OCI-LY1 (cell line): Measurements from ENCODE around the gene GNG12.

ENCODE experiments used
- H2AFZ ChIP-seq: fragments of 200-600 bp; sonication (generic), shearing (Covaris generic); 2 replicates; pipeline ENCODE4 v1.6.0; 2014; ENCODE audit warnings: antibody characterized with exemption, mild to moderate bottlenecking, low read length
- H3F3A ChIP-seq: fragments of 200-600 bp; sonication (generic), shearing (Covaris generic); 2 replicates; pipeline ENCODE4 v1.6.0; 2014; ENCODE audit warnings: mild to moderate bottlenecking, antibody characterized with exemption, low read length, moderate library complexity; ENCODE audit not compliant: insufficient read depth
- H3K27ac ChIP-seq: fragments of 200-600 bp; sonication (generic); 2 replicates; pipeline ENCODE4 v1.5.1; 2014; ENCODE audit warnings: low read length, mixed run types, mild to moderate bottlenecking, low read depth; ENCODE audit not compliant: poor library complexity, severe bottlenecking
- H3K27me3 ChIP-seq: fragments of 200-600 bp; sonication (generic); 2 replicates; pipeline ENCODE4 v1.6.0; 2014; ENCODE audit warnings: antibody characterized with exemption, mild to moderate bottlenecking, low read length, moderate library complexity; ENCODE audit not compliant: insufficient read depth
- H3K36me3 ChIP-seq: fragments of 200-600 bp; sonication (generic); 2 replicates; pipeline ENCODE4 v1.6.1; 2014; ENCODE audit warnings: mild to moderate bottlenecking, antibody characterized with exemption, low read length, moderate library complexity, mixed read lengths; ENCODE audit not compliant: insufficient read depth
- H3K4me1 ChIP-seq: fragments of 200-600 bp; sonication (generic); 2 replicates; pipeline ENCODE4 v1.5.1; 2014; ENCODE audit warnings: mild to moderate bottlenecking, low read length, moderate library complexity; ENCODE audit not compliant: insufficient read depth, severe bottlenecking
- H3K4me2 ChIP-seq: fragments of 200-600 bp; sonication (generic), shearing (Covaris generic); 2 replicates; pipeline ENCODE4 v1.6.1; 2014; ENCODE audit warnings: low read length
- H3K4me3 ChIP-seq: fragments of 200-600 bp; sonication (generic); 2 replicates; pipeline ENCODE4 v1.5.1; 2014; ENCODE audit warnings: low read length, low read depth, mild to moderate bottlenecking, mixed read lengths; ENCODE audit not compliant: poor library complexity, severe bottlenecking
- H3K79me2 ChIP-seq: fragments of 200-600 bp; shearing (Covaris generic); 2 replicates; pipeline ENCODE4 v1.6.1; 2016; ENCODE audit warnings: mixed run types, low read length, mixed read lengths; ENCODE audit not compliant: insufficient read depth
- H3K9ac ChIP-seq: fragments of 200-600 bp; sonication (generic), shearing (Covaris generic); 2 replicates; pipeline ENCODE4 v1.6.1; 2014; ENCODE audit warnings: mild to moderate bottlenecking, low read length, mixed read lengths
- H3K9me2 ChIP-seq: fragments of 200-600 bp; sonication (generic), shearing (Covaris generic); 2 replicates; pipeline ENCODE4 v1.6.1; 2014; ENCODE audit warnings: low read depth, mild to moderate bottlenecking, low read length, mixed read lengths
- H3K9me3 ChIP-seq: fragments of 200-600 bp; shearing (Covaris generic); 2 replicates; pipeline ENCODE4 v1.6.1; 2014; ENCODE audit warnings: low read length, mixed read lengths
- H4K20me1 ChIP-seq: fragments of 200-600 bp; sonication (generic), shearing (Covaris generic); 2 replicates; pipeline ENCODE4 v1.6.0; 2016; ENCODE audit warnings: mild to moderate bottlenecking, low read length; ENCODE audit not compliant: insufficient read depth
- EZH2 ChIP-seq: fragments of 200-600 bp; sonication (generic), shearing (Covaris generic); IDR thresholded peaks from 2 replicates; pipeline ENCODE4 v1.8.0; 2017; ENCODE audit warnings: borderline replicate concordance, mixed run types, mild to moderate bottlenecking, antibody characterized with exemption, low read length, moderate library complexity, mixed read lengths
- TF ChIP-seq, protein P1 (sequence below): fragments of 200-600 bp; sonication (generic), shearing (Covaris generic); IDR thresholded peaks from 2 replicates; pipeline ENCODE4 v1.5.1; 2017; ENCODE audit warnings: mild to moderate bottlenecking, antibody characterized with exemption, low read length, moderate library complexity, mixed read lengths

The GNG12 gene

DNA sequence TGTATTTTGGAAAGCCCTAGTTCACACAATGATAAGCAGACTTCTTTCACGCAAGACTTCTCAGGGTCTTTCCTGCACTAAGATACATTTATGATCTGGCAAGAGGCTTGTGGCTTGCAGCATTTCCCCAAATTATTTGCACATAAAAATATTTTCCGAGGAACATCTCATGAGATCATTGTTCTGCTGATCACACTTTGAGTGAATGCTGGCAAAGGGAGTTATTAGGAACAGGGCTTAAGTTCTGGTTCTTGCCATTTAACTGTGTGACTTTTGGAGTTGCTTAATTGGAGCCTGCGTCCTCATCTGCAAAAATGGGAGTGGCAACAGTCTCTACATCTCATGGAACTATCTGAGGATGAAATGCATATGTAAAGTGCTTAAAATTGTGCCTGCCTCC lies 98.1 kb downstream of the GNG12 start:
- Histone ChIP-seq H3K27me3 (no peaks in the 10 kb centered on the region), H3K4me3 (peak overlapping the region; percentile 55), H3K27ac (peak overlapping the region; percentile 98), H3K36me3 (no peaks in the 10 kb centered on the region), H3K9me2 (no peaks in the 10 kb centered on the region), H3K79me2 (no peaks in the 10 kb centered on the region), H3K4me1 (peaks cover 80% of the 10 kb centered on the region), H4K20me1 (no peaks in the 10 kb centered on the region), H3F3A (no peaks in the 10 kb centered on the region), H3K9me3 (no peaks in the 10 kb centered on the region), H3K9ac (peak overlapping the region; percentile 74), H2AFZ (no peak overlapping the region), H3K4me2 (peak overlapping the region; percentile 80)
- no peak for TF ChIP-seq EZH2
- TF ChIP-seq, protein P1, sequence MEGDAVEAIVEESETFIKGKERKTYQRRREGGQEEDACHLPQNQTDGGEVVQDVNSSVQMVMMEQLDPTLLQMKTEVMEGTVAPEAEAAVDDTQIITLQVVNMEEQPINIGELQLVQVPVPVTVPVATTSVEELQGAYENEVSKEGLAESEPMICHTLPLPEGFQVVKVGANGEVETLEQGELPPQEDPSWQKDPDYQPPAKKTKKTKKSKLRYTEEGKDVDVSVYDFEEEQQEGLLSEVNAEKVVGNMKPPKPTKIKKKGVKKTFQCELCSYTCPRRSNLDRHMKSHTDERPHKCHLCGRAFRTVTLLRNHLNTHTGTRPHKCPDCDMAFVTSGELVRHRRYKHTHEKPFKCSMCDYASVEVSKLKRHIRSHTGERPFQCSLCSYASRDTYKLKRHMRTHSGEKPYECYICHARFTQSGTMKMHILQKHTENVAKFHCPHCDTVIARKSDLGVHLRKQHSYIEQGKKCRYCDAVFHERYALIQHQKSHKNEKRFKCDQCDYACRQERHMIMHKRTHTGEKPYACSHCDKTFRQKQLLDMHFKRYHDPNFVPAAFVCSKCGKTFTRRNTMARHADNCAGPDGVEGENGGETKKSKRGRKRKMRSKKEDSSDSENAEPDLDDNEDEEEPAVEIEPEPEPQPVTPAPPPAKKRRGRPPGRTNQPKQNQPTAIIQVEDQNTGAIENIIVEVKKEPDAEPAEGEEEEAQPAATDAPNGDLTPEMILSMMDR = no peak

DNA sequence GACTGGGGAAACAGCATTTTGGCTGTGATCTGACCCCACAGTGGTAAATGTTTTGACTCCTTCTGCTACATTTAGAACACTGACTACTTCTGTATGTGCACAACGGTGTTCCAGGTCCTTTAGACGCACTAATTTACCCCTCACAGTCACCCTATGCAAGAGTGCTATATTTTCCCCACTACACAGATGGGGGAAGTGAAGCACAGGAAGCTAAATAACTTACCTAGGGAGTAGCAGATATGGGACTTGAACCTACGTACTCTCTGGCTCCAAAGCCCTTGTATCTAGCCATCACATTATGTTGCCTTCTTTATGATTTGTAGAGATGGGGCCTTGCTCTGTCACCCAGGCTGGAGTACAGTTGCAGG lies 99.0 kb downstream of the GNG12 start:
- peak overlapping the region; percentile 38 for H3K4me2 ChIP-seq
- H4K20me1 ChIP-seq = no peaks in the 10 kb centered on the region
- no peak overlapping the region for H2AFZ ChIP-seq
- no peaks in the 10 kb centered on the region for H3K9me3 ChIP-seq
- peak overlapping the region; percentile 53; the same call in 1 of the 2 replicates for H3K9ac ChIP-seq
- H3K4me1 ChIP-seq = peaks cover 76% of the 10 kb centered on the region
- no peaks in the 10 kb centered on the region for H3K79me2 ChIP-seq
- TF ChIP-seq EZH2 = no peak
- H3K27me3 ChIP-seq = no peaks in the 10 kb centered on the region
- H3K9me2 ChIP-seq = no peaks in the 10 kb centered on the region
- peak overlapping the region; percentile 19 for H3K4me3 ChIP-seq
- H3K27ac ChIP-seq = peak overlapping the region; percentile 98
- H3F3A ChIP-seq = no peaks in the 10 kb centered on the region
- no peaks in the 10 kb centered on the region for H3K36me3 ChIP-seq

DNA sequence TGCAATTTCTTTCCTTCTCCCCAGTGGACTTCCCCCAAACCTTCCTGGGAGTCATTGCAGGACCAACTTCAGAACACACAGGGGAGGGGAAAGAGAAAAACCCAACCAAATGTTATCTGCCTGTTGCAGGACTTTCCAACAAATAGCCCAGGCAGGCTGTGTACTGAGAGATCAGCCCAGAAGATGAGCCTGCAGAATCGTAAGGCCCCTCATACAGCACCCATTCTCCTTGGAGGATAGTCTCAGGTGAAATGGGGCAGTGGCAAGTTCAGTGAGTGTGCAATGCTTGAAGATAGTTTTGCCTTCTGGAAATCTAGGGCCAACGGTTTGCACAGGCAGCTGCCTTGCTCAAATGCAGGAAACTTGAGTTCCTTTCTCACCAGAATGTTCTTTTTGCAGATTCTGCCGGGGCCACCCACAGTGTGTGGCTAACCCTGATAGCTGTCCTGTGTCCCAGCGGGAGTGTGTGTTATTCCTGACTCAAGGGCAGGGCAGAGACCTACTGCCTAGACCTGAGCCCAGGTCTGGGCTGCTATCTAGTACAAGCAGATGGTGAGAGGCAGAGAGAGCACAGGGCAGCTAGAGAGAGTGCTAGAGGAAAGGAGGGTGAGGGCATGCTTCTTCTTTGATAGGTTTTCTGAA lies 99.5 kb downstream of the GNG12 start:
- H3K27ac ChIP-seq = peak overlapping the region; percentile 98

More for the DNA sequence above, 99.5 kb downstream of the GNG12 start:
- H3K79me2 ChIP-seq = no peaks in the 10 kb centered on the region
- H3F3A ChIP-seq = no peaks in the 10 kb centered on the region
- H3K36me3 ChIP-seq = no peaks in the 10 kb centered on the region
- H3K9me3 ChIP-seq = no peaks in the 10 kb centered on the region
- H3K9me2 ChIP-seq = no peaks in the 10 kb centered on the region
- peak overlapping the region; percentile 19 for H3K4me3 ChIP-seq
- no peak for TF ChIP-seq EZH2
- TF ChIP-seq, protein P1 = no peak
- H3K4me1 ChIP-seq = peaks cover 81% of the 10 kb centered on the region
- H3K9ac ChIP-seq = peak overlapping the region; percentile 53; the same call in 1 of the 2 replicates
- no peaks in the 10 kb centered on the region for H3K27me3 ChIP-seq
- no peaks in the 10 kb centered on the region for H4K20me1 ChIP-seq
- H3K4me2 ChIP-seq = peak overlapping the region; percentile 38
- H2AFZ ChIP-seq = no peak overlapping the region
